Fibroblast of lung (primary cell): Measurements from ENCODE around the gene PTGIS. TPM values are rescaled to one million over a fixed set of nuclear protein-coding genes. Genes with fewer than 3 reads are reported as not detected.

Experiments used
- DNase-seq, 2 donors: peaks; one replicate each; pipeline versions ENCODE4 v3.0.0 to v3.0.0-alpha.2; 2010; ENCODE audit warnings: low read depth in 2 of 2
- H2AFZ ChIP-seq: 2 replicates; pipeline ENCODE4 v1.5.1; 2012; ENCODE audit warnings: low read length, control low read depth, inconsistent platforms
- H3K27ac ChIP-seq: 2 replicates; pipeline ENCODE4 v1.5.1; 2011; ENCODE audit warnings: low read length, control low read depth; ENCODE audit not compliant: insufficient read depth
- H3K27me3 ChIP-seq: 2 replicates; pipeline ENCODE4 v1.5.1; 2011; ENCODE audit warnings: mild to moderate bottlenecking, low read length; ENCODE audit not compliant: control insufficient read depth, insufficient read depth
- H3K36me3 ChIP-seq: 2 replicates; pipeline ENCODE4 v1.5.1; 2011; ENCODE audit warnings: low read length; ENCODE audit not compliant: control insufficient read depth, insufficient read depth
- H3K4me1 ChIP-seq: 2 replicates; pipeline ENCODE4 v1.5.1; 2011; ENCODE audit warnings: low read length; ENCODE audit not compliant: control insufficient read depth, insufficient read depth; ENCODE audit errors: extremely low read depth
- H3K4me2 ChIP-seq: 2 replicates; pipeline ENCODE4 v1.5.1; 2011; ENCODE audit warnings: low read length, control low read depth; ENCODE audit not compliant: insufficient read depth; ENCODE audit errors: extremely low read depth
- H3K4me3 ChIP-seq, 4 experiments: fragments of 200-600 bp in 1 of 4; sonication (generic) in 1 of 4; replicated peaks in 1 of 4; 2 replicates each; pipeline ENCODE4 v1.5.1; 2011 to 2016; ENCODE audit warnings: low read length in 4 of 4, low read depth in 3 of 4, mild to moderate bottlenecking in 3 of 4, control low read depth in 2 of 4, inconsistent platforms in 1 of 4, mixed read lengths in 1 of 4; ENCODE audit not compliant: insufficient read depth in 1 of 4; ENCODE audit errors: control extremely low read depth in 1 of 4
- H3K79me2 ChIP-seq: 2 replicates; pipeline ENCODE4 v1.5.1; 2012; ENCODE audit warnings: mild to moderate bottlenecking, low read length, inconsistent platforms; ENCODE audit not compliant: control insufficient read depth, insufficient read depth
- H3K9ac ChIP-seq: 2 replicates; pipeline ENCODE4 v1.5.1; 2011; ENCODE audit warnings: mild to moderate bottlenecking, low read length, control low read depth; ENCODE audit not compliant: insufficient read depth
- H3K9me3 ChIP-seq: 2 replicates; pipeline ENCODE4 v1.5.1; 2012; ENCODE audit warnings: low read depth, low read length; ENCODE audit not compliant: control insufficient read depth, insufficient read depth
- H4K20me1 ChIP-seq: 2 replicates; pipeline ENCODE4 v1.5.1; 2011; ENCODE audit warnings: low read length; ENCODE audit not compliant: control insufficient read depth, insufficient read depth; ENCODE audit errors: extremely low read depth
- CTCF ChIP-seq, 2 donors: IDR thresholded peaks in 1 of 2; conservative IDR thresholded peaks in 1 of 2; 1 replicate in 1 of 2; 2 replicates in 1 of 2; pipeline ENCODE4 v1.5.1; 2011 to 2012; ENCODE audit warnings: low read length in 2 of 2, control low read depth in 1 of 2, inconsistent platforms in 1 of 2, low read depth in 1 of 2, mild to moderate bottlenecking in 1 of 2
- EZH2 ChIP-seq: IDR thresholded peaks from 2 replicates; pipeline ENCODE4 v1.5.1; 2012; ENCODE audit warnings: low read length, control low read depth, mild to moderate bottlenecking; ENCODE audit errors: missing control alignments
- polyA plus RNA-seq, 2 donors: library from polyadenylated mRNA; depleted of rRNA in 1 of 2; stranded (reverse) in 1 of 2; unstranded in 1 of 2; fragments of >200 nt; gene quantifications; 2 replicates each; pipeline ENCODE4 v1.2.1, GENCODE V29; 2011 to 2012; ENCODE audit warnings: missing spikeins in 1 of 2
- total RNA-seq: library from RNA; depleted of rRNA; stranded (reverse); fragments of >200 nt; gene quantifications from 2 replicates; pipeline ENCODE4 v1.2.1, GENCODE V29; 2014

The PTGIS gene
- total and polyA plus RNA-seq, 2 donors (not counting 1 experiment from before 2014, with no cell fraction given) = 6.8 to 41.5 TPM

GRCh38 chr20:49477200-49477599, 90.7 kb downstream of the PTGIS start:
- H3K36me3 ChIP-seq = no peaks in the 10 kb centered on the region
- H3K9me3 ChIP-seq = no peaks in the 10 kb centered on the region
- H3K9ac ChIP-seq = no peak overlapping the region
- H3K27ac ChIP-seq = no peak overlapping the region
- H3K27me3 ChIP-seq = peaks cover 4% of the 10 kb centered on the region
- no peak for TF ChIP-seq EZH2
- no peak overlapping the region for H3K4me2 ChIP-seq
- no peak overlapping the region for H2AFZ ChIP-seq
- H3K79me2 ChIP-seq = no peaks in the 10 kb centered on the region
- no peak for DNase-seq
- no peaks in the 10 kb centered on the region for H3K4me1 ChIP-seq
- no peak overlapping the region for H3K4me3 ChIP-seq
- no peaks in the 10 kb centered on the region for H4K20me1 ChIP-seq

- Histone ChIP-seq H3K27me3 (peaks cover 3% of the 10 kb centered on the region), H3K79me2 (no peaks in the 10 kb centered on the region)
- TF ChIP-seq CTCF (conservative IDR thresholded peaks at IDR 0.05 in 1 of 2, IDR thresholded peaks at IDR 0.05 in 1 of 2; ENCODE audit: low read depth in 1 of 2, low read length in 2 of 2) = no peak
- TF ChIP-seq EZH2 = no peak
Observed at GRCh38 chr20:49476016-49476355, 92.0 kb downstream of the PTGIS start.

GRCh38 chr20:49475292-49476015, 92.5 kb downstream of the PTGIS start:
- H3K79me2 ChIP-seq = no peaks in the 10 kb centered on the region
- H3K4me1 ChIP-seq = no peaks in the 10 kb centered on the region
- no peak overlapping the region for H3K9ac ChIP-seq
- no peak overlapping the region for H3K4me3 ChIP-seq
- no peak overlapping the region for H3K27ac ChIP-seq
- H3K9me3 ChIP-seq = no peaks in the 10 kb centered on the region
- no peak for DNase-seq
- H4K20me1 ChIP-seq = no peaks in the 10 kb centered on the region
- no peak for TF ChIP-seq EZH2
- TF ChIP-seq CTCF (conservative IDR thresholded peaks at IDR 0.05 in 1 of 2, IDR thresholded peaks at IDR 0.05 in 1 of 2; ENCODE audit: low read depth in 1 of 2, low read length in 2 of 2) = no peak
- no peak overlapping the region for H3K4me2 ChIP-seq
- no peaks in the 10 kb centered on the region for H3K36me3 ChIP-seq
- H2AFZ ChIP-seq = no peak overlapping the region
- no peaks in the 10 kb centered on the region for H3K27me3 ChIP-seq

More at GRCh38 chr20:49476016-49476355, 92.0 kb downstream of the PTGIS start:
- no peak overlapping the region for H2AFZ ChIP-seq
- H3K4me3 ChIP-seq = no peak overlapping the region
- no peaks in the 10 kb centered on the region for H3K36me3 ChIP-seq
- H4K20me1 ChIP-seq = no peaks in the 10 kb centered on the region
- H3K9me3 ChIP-seq = no peaks in the 10 kb centered on the region
- H3K9ac ChIP-seq = no peak overlapping the region
- no peak overlapping the region for H3K4me2 ChIP-seq
- H3K4me1 ChIP-seq = no peaks in the 10 kb centered on the region
- no peak for DNase-seq
- H3K27ac ChIP-seq = no peak overlapping the region
